GM12891 (cell line): ENCODE results near the gene HLCS.

Experiments
- DNase-seq: peaks from one replicate; pipeline ENCODE4 v3.0.0; 2011; ENCODE audit warnings: low spot score; ENCODE audit not compliant: insufficient read length
- FAIRE-seq: peaks from 2 replicates; lab custom pipeline; 2011; peaks lifted over from hg19 to GRCh38; lab: Jason Lieb, UNC
- PAX5 ChIP-seq: IDR thresholded peaks from 2 replicates; pipeline ENCODE4 v1.6.1; 2011; ENCODE audit warnings: low read length, moderate library complexity, mild to moderate bottlenecking; ENCODE audit not compliant: insufficient read depth, severe bottlenecking
- POLR2A ChIP-seq: IDR thresholded peaks from 2 replicates; pipeline ENCODE4 v1.6.1; 2011; ENCODE audit warnings: low read depth, low read length, control low read depth
- POLR2AphosphoS5 ChIP-seq: IDR thresholded peaks from 2 replicates; pipeline ENCODE4 v1.6.1; 2011; ENCODE audit warnings: low read depth, low read length, control low read depth
- POU2F2 ChIP-seq: IDR thresholded peaks from 2 replicates; pipeline ENCODE4 v1.6.1; 2011; ENCODE audit warnings: low read depth, mild to moderate bottlenecking, control low read depth, low read length, moderate library complexity
- SPI1 ChIP-seq: IDR thresholded peaks from 2 replicates; pipeline ENCODE4 v1.6.1; 2011; ENCODE audit warnings: low read depth, low read length, control low read depth
- TAF1 ChIP-seq: IDR thresholded peaks from 2 replicates; pipeline ENCODE4 v1.6.1; 2011; ENCODE audit warnings: low read depth, low read length, control low read depth

Gene HLCS

DNA sequence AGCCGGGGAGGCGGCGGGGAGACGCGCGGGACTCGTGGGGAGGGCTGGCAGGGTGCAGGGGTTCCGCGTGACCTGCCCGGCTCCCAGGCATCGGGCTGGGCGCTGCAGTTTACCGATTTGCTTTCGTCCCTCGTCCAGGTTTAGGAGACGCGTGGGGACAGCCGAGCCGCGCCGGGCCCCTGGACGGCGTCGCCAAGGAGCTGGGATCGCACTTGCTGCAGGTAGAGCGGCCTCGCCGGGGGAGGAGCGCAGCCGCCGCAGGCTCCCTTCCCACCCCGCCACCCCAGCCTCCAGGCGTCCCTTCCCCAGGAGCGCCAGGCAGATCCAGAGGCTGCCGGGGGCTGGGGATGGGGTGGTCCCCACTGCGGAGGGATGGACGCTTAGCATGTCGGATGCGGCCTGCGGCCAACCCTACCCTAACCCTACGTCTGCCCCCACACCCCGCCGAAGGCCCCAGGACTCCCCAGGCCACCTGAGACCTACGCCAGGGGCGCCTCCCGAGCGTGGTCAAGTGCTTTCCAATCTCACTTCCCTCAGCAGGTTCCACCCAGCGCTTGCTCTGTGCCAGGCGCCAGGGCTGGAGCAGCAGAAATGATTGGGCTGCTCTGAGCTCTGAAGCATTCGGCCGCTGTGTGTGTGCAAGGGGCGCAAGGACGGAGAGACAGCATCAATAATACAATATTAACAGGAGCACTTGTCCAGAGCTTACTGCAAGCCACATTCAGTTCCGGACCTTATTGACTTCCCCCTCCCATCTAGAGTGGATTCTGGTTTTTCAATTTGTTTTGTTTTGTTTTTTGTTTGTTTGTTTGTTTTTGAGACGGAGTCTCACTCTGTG is 257.2 kb downstream of the HLCS start:
- FAIRE-seq = no peak
- TF ChIP-seq POLR2A (no peak), PAX5 (no peak), SPI1 (no peak), POLR2AphosphoS5 (no peak), POU2F2 (no peak), TAF1 (no peak)
- DNase-seq = no peak

DNA sequence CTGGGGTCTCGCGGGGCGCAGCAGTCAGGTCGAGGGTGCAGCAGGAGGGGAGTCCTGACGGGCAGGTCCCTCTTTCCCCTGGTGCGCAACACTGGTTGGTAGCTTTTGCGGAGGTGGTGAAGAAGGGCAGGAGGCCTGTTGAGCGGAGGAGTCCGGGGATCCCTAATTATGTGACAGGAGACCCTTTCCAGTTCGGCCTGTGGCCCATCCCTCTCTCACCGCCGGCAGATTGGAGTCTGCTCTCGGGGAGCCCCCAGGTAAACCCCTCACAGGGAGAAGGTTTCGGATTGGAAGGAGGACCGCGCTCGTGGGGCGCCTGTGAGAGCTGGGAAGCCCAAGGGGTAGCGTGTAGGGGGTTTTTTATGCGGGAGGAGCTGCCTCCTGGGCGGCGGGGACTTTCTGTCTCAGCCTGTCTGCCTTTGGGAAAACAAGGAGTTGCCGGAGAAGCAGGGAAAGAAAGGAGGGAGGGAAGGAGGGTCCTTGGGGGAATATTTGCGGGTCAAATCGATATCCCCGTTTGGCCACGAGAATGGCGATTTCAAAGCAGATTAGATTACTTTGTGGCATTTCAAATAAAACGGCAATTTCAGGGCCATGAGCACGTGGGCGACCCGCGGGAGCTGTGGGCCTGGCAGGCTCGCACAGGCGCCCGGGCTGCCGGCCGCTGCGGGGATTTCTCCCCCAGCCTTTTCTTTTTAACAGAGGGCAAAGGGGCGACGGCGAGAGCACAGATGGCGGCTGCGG is 258.0 kb downstream of the HLCS start:
- TF ChIP-seq SPI1 = no peak
- no peak for TF ChIP-seq PAX5
- no peak for TF ChIP-seq POLR2A
- no peak for TF ChIP-seq POLR2AphosphoS5
- no peak for TF ChIP-seq TAF1
- no peak for TF ChIP-seq POU2F2
- DNase-seq = no peak
- FAIRE-seq = no peak

DNA sequence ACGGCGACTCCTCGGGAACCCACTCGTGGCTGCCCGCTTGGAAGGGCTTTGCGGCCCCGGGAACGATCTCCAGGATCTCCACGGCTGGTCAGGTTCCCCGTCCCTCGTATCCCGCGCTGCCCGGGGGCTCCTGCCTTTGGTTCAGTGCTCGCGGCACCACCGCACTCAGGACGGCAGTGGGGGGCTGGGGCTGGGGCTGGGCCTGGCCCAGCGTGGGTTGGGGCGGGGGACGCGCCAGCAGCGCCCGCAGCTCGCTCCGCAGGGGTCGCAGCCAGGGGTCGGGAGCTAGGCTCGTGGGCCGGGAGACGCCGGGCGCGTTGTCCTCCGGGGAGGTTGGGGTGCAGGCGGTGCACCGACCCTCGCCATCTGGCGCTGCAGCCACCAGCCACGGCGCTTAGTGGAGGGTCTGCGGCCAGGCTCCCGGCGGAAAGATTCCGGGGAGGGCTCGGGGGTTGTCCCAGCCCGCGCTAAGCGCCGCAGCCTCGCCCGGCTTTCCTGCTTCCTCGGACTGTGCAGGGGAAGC is 258.6 kb downstream of the HLCS start:
- FAIRE-seq (no peak), DNase-seq (no peak)
- TF ChIP-seq SPI1 (no peak), POLR2AphosphoS5 (no peak), POU2F2 (no peak), TAF1 (no peak), POLR2A (no peak), PAX5 (no peak)

DNA sequence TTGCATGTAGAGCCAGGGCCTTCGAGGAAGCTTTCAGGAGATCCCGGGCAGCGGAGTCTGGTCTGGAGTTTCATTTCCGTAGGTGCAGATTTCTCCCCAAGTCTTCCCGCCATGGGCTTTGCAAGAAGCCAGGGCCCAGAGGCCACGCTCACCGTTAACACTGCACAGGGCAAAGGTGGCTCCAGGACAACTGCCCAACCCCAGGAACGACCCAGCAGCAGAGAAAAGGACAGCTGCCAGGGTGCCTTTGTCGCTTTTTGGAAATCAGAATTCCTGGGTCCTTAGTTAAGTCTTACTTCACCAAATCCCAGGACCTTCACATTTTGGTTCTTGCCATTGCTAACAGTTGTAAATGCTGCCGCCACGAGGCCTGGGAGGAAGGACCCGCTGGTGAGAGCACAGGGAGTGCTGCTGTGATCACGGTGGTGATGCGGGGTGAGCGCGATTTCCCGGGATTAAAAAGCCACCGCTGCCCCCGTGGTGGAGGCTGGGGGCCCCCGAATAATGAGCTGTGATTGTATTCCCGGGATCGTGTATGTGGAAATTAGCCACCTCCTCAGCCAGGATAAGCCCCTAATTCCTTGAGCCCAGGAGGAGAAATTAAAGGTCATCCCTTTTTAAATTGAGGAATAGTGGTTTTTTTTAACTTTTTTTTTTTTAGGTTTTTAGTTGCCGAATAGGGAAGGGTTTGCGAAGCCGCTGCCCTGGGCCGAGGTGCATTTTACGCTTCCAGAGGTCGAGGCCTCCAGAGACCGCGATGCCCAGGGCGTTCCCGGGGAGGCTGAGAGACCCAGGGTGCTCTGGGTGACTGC is 259.3 kb downstream of the HLCS start:
- TF ChIP-seq POLR2A (no peak), POLR2AphosphoS5 (no peak), TAF1 (no peak), PAX5 (no peak), SPI1 (no peak)
- no peak for DNase-seq
- FAIRE-seq = no peak

DNA sequence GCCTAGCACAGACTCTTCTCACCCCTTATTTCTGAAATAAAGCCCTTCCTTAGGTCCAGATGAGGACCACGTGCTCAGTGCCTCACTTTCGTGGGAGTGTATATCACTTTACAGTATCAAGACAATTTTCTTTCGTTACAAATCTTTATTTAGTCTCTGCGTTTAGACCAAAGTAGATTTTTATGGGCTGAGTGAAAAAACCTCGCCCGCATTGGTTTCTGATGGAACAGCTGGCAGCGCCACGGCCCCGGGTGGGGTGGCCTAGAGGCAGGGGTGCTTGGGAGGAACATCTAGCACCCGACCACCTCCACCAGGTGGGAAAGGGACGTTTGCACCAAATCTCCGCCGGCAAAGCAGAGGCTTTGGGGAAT is 260.0 kb downstream of the HLCS start:
- TF ChIP-seq POLR2A (no peak), POU2F2 (no peak), TAF1 (no peak), POLR2AphosphoS5 (no peak), PAX5 (no peak), SPI1 (no peak)
- FAIRE-seq (no peak), DNase-seq (no peak)

DNA sequence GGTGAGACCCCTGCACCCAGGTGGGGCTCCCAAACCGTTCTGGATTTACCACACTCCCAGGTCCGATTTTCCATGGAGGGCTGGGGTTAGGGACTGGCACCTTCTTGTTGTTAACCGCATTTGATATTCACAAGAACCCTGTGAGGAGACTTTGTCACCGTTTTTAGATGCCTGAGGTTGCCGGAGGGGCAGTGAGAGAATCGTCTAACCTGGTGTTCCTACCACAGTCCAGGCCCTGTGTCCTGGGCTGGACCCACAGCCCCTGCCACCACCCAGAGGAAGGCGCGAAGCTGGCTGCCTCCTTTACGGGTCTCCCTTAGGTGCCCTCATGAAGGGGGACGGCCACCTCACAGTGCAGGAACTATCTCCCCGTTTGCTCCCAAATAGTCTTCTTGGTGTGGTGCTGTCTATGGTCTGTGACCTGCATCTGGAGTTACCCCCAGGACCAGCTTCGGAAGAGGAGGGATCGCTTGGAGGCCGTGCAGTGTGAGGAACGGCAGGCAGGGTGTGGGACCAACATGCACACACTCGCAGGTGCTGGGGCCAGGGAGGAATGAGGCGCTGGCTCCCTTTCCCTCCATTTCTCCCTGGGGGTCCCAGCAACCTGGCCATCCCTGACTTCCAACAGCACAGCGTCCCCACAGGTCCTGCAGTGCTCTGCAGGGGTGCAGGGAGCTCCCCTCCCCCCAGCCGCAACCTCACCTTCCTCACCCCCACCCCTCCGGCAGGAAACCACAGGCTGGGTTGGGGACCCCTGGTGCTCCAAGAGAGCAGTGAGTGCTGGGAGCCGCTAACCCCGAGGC is 260.6 kb downstream of the HLCS start:
- DNase-seq (no peak), FAIRE-seq (no peak)
- TF ChIP-seq TAF1 (no peak), POLR2AphosphoS5 (no peak)

DNA sequence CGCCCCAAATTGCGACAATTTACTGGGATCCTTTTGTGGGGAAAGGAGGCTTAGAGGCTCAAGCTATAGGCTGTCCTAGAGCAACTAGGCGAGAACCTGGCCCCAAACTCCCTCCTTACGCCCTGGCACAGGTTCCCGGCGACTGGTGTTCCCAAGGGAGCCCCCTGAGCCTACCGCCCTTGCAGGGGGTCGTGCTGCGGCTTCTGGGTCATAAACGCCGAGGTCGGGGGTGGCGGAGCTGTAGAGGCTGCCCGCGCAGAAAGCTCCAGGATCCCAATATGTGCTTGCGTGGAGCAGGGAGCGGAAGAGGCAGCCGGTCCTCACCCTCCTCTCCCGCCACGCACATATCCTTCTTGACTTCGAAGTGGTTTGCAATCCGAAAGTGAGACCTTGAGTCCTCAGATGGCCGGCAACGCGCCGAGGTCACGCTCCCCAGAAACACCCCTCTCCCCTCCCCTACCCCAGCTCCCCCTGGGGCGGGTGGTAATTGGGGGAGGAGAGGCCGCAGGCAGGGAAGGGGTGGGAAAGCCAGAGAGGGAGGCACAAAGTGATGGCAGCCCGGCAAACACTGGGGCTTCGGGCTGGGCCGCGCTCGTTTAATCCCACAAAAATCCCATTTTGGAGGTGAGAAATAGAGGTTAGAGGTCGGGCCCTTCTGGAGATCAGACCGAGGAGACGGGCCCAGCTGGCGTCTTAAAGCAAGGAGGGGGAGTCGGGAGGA is 261.4 kb downstream of the HLCS start:
- DNase-seq (no peak), FAIRE-seq (no peak)
- TF ChIP-seq PAX5 (no peak), TAF1 (no peak), POLR2A (no peak), SPI1 (no peak), POLR2AphosphoS5 (no peak), POU2F2 (no peak)

DNA sequence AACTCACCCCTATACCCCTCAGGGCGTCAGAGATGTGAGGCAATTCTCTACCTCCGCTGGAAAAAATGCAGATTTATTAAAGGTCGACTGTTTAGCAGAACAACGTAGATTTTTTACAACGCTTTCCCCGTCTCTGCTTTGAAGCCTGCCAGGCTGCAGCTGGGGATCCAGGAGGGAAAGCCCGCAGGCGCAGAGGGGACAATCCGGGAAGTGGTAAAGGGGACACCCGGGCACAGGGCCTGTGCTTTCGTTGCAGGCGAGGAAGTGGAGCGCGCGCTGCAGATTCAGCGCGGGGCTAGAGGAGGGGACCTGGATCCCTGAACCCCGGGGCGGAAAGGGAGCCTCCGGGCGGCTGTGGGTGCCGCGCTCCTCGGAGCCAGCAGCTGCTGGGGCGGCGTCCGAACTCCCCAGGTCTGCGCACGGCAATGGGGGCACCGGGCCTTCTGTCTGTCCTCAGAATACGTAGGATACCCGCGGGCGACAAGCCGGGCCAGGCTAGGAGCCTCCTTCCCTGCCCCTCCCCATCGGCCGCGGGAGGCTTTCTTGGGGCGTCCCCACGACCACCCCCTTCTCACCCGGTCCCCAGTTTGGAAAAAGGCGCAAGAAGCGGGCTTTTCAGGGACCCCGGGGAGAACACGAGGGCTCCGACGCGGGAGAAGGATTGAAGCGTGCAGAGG is 262.1 kb downstream of the HLCS start:
- no peak for DNase-seq
- TF ChIP-seq PAX5 (no peak), TAF1 (no peak), POLR2AphosphoS5 (no peak), POU2F2 (no peak), SPI1 (no peak), POLR2A (no peak)
- no peak for FAIRE-seq
